ENCODE measurements around the gene OR6S1.
"Not testable (repeated sequence)": the region's sequence is repeated elsewhere in the genome, so short reads cannot be mapped to it uniquely, and the experiment has no call there.

OR6S1 gene

GRCh38 chr14:20626274-20626673, 15.2 kb downstream of the OR6S1 start:
- TF ChIP-seq CTCF (IDR thresholded peaks at IDR 0.05; ENCODE audit: low read depth, low read length), result no peak
- in situ Hi-C loops (cut with HindIII; ENCODE audit: low sequenced_read_pairs), result no loop called here
- no peak for DNase-seq (ENCODE audit: low read depth, low spot score)
- no peak overlapping the region for H3K4me3 ChIP-seq (ENCODE audit: low read depth, low read length)

GRCh38 chr14:20624495-20625070, 16.9 kb downstream of the OR6S1 start:
- in situ Hi-C loops (cut with HindIII; ENCODE audit: low sequenced_read_pairs), result no loop called here
- peak; percentile 52 for DNase-seq (ENCODE audit: low read depth, low spot score)

GRCh38 chr14:20623798-20624197, 17.7 kb downstream of the OR6S1 start:
- in situ Hi-C loops (cut with HindIII; ENCODE audit: low sequenced_read_pairs), result no loop called here
- no peak overlapping the region for H3K4me3 ChIP-seq (ENCODE audit: low read depth, low read length)
- DNase-seq (ENCODE audit: low read depth, low spot score), result no peak
- no peak for TF ChIP-seq CTCF (IDR thresholded peaks at IDR 0.05; ENCODE audit: low read depth, low read length)

More at GRCh38 chr14:20624495-20625070, 16.9 kb downstream of the OR6S1 start:
- H3K4me3 ChIP-seq (ENCODE audit: low read depth, low read length), result peak overlapping the region; percentile 55
- TF ChIP-seq CTCF (IDR thresholded peaks at IDR 0.05; ENCODE audit: low read depth, low read length), result no peak

GRCh38 chr14:20622816-20623291, 18.6 kb downstream of the OR6S1 start:
- no peak for DNase-seq (ENCODE audit: low read depth, low spot score)
- in situ Hi-C loops (cut with HindIII; ENCODE audit: low sequenced_read_pairs), result no loop called here
- H3K4me3 ChIP-seq (ENCODE audit: low read depth, low read length), result no peak overlapping the region
- no peak for TF ChIP-seq CTCF (IDR thresholded peaks at IDR 0.05; ENCODE audit: low read depth, low read length)

GRCh38 chr14:20620798-20621478, 20.6 kb downstream of the OR6S1 start:
- H3K4me3 ChIP-seq (ENCODE audit: low read depth, low read length), result no peak overlapping the region
- no peak for DNase-seq (ENCODE audit: low read depth, low spot score)
- TF ChIP-seq CTCF (IDR thresholded peaks at IDR 0.05; ENCODE audit: low read depth, low read length), result no peak
- in situ Hi-C loops (cut with HindIII; ENCODE audit: low sequenced_read_pairs), result no loop called here

- DNase-seq (ENCODE audit: low read depth, low spot score); H3K4me3 ChIP-seq (ENCODE audit: low read depth, low read length); in situ Hi-C loops (cut with HindIII; ENCODE audit: low sequenced_read_pairs): not testable (repeated sequence)
These were observed 21.8 kb downstream of the OR6S1 start for GRCh38 chr14:20619688-20620087.

- no peak overlapping the region for H3K4me3 ChIP-seq (ENCODE audit: low read depth, low read length)
- in situ Hi-C loops (cut with HindIII; ENCODE audit: low sequenced_read_pairs), result no loop called here
- no peak for TF ChIP-seq CTCF (IDR thresholded peaks at IDR 0.05; ENCODE audit: low read depth, low read length)
- DNase-seq (ENCODE audit: low read depth, low spot score), result no peak
These were observed 23.2 kb downstream of the OR6S1 start for GRCh38 chr14:20618271-20618749.

Measured in astrocyte of the spinal cord (primary cell).